NCI-H2196 (cell line): ENCODE measurements around the gene EHD4.
A peak's percentile ranks its signal among the peaks of the same experiment; 100 is the strongest.

Experiments used
- DNase-seq: peaks from one replicate; lab custom pipeline; 2025; ENCODE audit not compliant: unreplicated experiment; lab: John Stamatoyannopoulos, UW

Gene EHD4

DNA sequence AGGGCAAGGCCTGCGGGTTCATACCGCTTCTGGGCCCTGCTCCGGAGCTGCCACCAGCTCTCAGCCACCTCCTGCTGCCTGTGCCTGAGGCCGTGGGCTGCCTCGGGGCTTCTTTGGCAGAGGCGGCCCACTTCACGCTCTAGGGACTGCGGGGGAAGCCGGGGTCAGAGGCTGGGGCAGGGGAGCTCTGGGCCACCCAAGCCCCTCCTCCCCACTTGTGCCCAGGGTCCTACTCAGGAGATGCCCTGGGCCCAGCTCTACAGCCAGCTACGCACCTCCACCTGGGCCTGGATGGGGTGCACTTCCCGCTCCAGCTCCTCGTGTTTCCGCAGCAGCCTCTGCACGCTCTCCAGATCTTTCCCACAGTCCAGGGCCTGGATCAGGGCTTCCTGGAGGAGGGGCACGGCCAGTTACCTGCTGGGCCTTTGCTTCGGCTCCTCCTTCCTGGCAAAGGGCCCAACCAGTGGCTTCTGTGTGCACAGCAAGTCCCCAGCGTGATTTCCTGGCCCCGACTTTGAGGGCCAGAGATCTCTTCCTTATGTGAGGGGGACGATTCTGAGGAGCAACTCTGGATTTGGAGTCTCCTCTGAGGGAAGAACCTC is 109.7 kb downstream of the EHD4 start:
- peak; percentile 24 for DNase-seq

DNA sequence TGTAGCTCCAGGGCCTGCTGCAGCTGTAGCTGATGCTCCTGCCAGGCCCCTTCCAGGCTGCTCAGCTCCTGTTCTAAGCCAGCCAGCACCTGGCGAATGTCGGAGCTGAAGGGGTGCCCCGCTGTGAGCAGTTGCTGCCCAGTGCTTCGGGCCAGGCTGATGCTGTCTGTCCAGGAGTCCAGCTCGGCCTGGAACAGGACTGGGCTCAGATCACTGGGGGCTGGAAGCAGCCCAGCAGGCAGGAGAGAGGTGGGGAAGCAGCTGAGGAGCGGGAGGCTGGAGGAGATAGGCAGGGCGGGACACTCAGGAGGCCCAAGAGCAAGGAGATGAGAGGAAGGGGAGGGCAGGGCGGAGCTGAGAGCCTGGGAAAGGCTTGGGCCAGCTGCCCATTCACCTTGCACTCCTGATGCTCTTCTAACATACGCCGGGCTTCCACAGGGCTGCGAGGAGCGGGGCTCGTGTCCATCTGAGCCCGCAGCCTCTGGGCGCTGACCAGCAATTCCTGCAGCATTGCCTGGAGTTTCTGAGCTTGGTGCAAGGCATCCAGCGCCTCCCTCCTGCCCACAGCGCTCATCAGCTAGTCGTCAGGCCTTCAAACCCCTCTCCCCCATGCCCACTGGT is 110.5 kb downstream of the EHD4 start:
- DNase-seq = no peak

GRCh38 chr15:41860049-41860828 is 112.1 kb downstream of the EHD4 start:
- DNase-seq = no peak

DNA sequence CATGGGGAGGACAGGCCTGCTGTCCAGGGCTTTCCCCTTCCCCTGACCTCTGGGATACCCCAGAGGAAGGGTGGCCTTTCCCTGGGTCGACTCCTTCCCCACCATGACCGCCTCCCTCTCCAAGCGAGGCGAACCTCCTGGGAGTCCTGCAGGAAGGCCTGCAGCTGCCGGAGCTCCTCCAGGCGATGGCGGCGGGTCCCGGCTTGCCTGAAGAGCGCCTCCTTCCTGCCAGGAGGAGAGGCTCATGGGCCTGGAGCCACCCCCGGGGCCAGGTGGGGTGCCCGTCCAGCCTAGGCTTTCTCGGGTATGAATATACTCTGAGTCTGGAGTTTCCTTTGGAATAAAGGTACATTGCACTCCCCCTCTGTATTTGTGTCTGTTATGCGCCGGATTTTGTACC is 113.6 kb downstream of the EHD4 start:
- no peak for DNase-seq

DNA sequence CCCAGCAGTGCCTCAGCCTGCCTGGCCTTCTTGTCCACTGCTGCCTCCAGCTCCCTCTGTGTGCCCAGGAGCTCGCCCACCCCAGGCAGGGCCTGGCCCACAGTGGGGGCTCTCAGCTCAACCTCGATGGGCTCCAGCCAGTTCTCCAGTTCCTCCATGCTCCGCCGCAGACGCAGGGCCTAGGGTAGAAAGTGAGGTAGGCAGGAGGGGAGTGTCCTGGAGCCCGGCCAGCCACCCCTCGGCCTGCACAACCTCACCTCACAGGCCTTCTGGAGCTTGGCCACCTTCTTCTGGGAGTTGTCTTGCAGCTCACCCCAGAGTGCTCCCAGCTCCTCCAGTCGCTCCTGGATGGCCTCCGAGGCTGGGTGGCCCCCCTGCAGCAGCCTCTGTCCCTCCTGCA is 115.0 kb downstream of the EHD4 start:
- no peak for DNase-seq

GRCh38 chr15:41856716-41857115 is 115.6 kb downstream of the EHD4 start:
- no peak for DNase-seq

DNA sequence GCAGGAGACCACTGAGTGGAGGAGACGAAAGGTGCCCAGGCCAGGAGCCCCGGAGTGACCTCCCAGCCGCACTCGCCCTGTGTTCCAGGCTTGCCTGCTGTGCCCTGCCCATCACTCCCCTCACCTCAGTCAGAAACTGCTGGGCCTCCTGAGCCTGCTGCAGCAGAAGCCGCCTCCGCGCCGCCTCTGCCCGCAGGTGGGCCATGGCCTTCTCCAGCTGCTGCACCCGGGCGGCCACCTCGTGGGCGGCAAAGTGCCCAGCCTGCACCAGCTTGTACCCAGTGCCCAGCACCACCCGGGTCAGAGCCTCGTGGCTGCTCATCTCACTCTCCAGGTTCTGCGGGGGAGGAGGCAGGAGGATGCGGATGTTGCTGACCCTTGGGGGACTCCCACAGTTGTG is 116.1 kb downstream of the EHD4 start:
- no peak for DNase-seq

DNA sequence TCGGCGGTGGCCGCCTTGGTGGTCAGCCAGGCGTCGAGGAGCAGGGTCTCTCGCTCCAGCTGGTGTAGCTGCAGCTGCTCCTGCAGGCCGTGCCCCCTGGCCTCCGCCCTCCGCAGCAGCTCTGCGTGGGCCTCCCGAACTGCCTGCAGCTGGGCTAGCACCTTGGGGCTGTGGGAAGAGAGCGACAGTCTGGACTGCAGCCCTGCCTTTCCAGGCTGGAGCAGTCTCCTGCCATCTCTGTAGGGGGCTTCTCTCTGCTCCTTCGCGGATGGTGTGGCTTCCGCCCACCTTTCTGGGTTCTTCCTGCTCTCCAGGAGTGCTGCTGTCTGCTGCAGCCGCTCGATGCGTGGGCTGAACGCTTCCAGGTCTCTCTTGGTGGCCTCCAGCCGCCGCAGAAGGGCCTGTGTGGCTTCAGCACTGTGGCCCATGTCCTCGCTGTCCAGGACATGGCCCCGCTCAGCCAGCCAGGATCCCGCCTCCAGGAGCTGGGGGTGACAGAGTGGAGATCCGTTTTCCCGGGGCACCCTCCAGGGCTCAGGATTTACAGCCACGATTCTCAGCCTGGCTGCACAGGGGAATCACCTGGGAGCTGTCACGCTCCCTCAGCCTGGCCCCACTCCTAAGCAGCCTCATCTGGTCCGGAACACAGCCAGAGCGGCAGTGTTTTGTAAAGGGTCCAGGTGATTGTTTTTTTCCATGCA is 116.9 kb downstream of the EHD4 start:
- no peak for DNase-seq

DNA sequence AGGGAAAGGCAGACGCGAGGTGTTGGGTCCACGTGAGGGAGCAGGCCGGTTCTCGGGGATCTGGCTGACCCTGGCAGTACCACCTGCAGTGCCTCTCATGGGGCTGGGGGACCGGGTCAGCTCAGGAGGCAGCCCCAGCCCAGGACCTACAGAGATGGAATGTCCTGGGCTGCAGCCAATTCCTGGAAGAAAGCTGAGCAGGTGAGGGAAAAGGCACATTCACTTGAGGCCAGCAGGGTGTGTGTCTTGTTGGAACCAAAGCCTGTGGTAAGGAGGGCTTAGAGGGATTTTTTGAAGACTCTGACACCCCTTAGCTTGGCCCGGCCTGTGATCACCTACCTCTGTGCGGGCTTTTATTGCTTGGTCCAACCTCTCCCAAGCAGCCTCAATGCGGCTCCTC is 117.9 kb downstream of the EHD4 start:
- DNase-seq = no peak

DNA sequence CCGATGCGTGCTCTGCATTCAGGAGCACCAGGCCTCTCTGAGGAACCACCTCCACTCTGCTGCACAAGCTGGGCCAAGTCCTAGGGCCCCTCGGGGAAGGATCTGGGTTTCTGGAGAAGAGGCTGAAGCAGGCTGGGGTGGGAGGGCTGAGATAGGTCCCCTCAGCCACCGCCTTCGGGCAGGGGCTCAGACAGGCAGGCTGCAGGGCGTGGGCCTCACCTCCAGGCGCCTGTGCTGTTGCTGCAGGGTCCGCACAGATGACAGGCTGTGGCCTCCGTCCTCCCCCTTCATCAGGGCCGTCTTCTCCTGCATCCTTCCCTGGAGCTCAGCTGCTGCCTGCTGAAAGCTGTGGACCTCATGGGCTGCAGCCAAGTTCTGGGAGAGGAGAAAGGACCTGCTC is 118.5 kb downstream of the EHD4 start:
- no peak for DNase-seq

DNA sequence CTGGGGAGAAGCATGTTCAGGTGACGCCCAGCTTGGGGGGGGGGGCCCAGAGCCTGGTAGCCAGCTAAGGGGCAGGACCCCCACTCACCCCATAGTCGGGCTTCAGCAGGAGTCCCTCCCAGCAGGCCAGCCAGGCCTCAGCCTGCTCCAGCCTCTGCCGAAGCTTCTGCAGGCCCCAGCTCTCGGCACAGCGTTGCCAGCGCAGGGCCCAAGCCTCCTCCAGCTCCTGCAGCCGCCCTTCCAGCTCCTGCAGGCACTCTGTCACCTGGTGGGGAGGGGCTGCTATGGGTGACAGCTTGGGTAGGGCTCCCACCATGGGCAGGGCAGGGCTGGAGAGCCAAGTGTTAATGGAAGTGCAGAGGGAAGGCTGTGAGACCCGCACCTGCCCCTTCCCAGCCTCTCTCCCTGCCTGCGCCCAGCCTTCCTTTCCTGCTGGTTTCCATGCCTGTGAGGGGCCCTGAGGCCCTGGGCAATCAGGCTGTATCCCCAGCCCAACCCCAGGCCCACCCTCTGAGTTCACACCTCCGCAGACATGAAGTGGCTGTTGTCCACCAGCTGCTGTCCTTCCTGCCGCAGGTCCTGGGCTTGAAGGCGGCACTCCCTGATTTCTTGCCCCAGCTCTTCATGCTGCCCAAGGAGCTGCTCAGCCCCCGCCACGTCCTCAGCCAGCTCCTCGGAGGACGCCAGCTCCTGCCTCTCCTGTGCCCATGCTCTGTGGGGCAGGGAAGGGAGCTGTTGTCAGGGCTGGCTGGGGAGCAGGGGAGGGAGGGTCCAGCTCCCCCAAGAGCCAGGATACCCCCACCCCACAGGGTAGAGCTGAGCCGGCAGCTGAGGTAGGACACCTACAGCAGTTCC is 119.4 kb downstream of the EHD4 start:
- no peak for DNase-seq

- no peak for DNase-seq
These were observed 120.5 kb downstream of the EHD4 start for GRCh38 chr15:41851755-41852370.

DNA sequence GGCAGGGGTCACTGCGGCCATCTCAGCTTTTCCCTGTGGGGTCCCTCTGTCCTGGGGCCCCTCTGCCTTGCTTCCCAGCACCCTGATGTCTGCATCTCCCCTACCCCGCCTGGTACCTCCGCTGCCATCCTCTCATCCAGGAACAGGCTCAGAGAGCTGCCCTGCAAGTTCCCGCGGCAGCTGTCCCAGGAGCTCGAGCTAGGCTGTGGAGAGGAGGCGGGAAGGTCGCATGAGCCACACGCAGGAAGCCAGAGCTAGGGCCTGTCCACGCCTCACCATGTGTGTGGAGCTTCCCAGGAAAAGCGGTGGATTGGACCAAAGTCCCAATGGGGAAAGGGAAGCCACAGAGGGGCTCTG is 121.2 kb downstream of the EHD4 start:
- DNase-seq = no peak

DNA sequence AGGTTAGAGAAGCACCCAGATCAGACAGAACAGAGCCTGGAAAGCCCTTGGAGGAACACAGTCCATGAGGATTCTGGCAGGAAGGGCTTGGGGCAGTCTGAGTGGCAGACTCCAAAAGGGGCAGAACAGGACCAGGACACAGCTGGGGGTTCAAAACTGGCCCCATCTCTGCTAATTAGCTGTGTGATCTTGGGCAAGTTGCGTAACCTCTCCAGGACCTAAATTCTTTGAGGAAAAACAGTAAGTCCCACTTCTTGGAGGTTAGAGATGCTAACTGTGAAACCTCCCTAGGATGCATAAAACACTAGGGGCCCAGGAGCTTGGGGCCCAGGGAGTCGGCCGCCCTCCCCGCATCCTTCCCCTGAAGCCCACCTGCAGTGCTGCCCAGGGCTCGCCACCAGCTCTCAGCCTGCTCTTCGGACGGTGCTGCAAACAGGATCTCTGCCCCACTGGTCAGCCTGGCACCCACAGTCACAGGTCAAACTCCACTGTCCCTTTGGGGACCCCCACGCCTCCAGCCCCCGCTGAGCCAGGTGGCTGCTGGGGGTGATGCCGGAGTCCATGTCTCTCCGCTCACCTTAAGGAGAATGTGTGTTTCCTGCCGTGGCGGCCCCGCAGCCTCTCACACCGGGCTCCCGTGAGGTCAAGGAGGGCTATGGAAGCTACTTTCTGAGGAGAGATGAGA is 121.7 kb downstream of the EHD4 start:
- no peak for DNase-seq

DNA sequence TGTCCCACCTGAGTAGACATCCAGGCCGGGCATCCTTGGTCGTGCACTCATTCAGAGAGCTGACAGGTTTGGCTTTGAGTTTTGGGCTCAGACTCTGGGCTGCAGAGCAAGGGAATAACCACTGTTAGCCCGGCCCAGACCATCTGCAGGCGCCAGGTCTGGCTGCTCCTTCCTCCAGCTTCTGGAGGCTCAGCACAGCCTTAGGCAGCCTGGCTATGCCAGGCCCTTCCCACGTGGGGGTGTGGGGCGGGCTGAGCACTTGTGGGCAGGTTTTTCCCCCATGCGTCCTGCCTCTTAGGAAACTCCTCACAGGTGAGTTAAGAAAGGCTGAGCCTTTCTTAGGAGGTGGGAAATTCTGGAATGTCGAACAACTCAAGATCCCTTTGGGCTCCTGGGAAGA is 122.5 kb downstream of the EHD4 start:
- no peak for DNase-seq

DNA sequence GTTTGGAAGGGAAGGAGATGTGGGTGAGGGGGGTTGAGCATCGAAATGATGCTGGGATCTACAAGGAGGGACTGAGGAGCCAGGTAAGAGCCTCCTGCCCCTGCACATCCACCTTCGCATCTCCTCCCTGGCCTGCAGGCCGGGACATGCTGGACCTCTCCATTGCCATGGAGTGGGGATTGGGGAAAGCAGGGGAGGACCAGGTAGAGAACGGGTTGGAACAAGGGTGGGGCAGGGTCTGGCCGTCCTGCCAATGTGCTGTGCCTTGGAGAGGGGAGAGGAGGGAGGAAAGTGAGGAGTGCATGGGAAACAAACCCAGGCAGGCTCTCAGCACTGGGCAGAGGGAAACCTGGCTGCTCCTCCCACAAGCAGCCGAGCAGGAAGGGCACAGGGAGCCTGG is 123.2 kb downstream of the EHD4 start:
- no peak for DNase-seq

DNA sequence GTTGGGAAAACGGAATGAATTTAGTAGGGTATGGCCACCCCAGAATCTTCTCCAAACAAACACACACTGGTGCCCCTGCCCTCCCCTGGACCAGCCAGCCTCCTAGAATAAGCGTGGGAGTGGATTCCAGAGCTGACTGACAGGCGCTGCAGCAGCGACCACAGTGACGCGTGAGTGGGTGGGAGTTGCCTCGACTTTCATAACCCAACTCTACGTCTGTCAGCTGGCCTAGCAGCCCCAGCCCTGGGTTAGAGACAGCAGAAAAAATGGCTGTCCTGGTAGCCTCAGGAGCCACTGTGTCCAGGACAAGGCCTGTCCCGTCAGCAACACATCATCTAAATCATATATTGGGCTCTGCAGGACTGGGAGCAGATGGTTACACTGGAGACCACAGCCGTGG is 123.7 kb downstream of the EHD4 start:
- DNase-seq = no peak

DNA sequence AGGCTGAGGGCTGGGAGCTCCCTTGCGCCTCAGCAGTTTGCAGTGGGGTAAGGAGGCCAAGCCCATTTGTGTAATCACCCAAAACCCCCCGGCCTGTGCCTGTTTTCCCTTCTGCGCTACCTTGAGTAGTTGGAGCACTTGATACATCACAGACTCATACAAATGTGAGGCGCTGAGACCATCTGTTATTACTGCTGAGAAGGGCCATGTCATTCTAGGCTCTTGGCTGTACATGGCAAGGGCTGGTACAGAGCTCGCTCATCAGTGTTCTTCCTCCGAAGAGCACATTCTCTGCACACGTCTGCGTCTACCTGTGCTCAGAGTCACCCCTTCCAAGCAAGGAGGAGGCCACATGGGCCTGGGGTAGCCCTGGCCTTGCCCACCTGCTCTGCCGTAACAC is 124.4 kb downstream of the EHD4 start:
- no peak for DNase-seq

- no peak for DNase-seq
These were observed 125.2 kb downstream of the EHD4 start for GRCh38 chr15:41847206-41847605.
